Fibroblast of gingiva (primary cell): ENCODE measurements around the gene CBLC.
A peak's percentile ranks its signal among the peaks of the same experiment; 100 is the strongest.
"Not testable (repeated sequence)": the region's sequence is repeated elsewhere in the genome, so short reads cannot be mapped to it uniquely, and the experiment has no call there.

Experiments used
- DNase-seq: peaks from one replicate; pipeline ENCODE4 v3.0.0-alpha.2; 2011; ENCODE audit warnings: low read depth

The CBLC gene

DNA sequence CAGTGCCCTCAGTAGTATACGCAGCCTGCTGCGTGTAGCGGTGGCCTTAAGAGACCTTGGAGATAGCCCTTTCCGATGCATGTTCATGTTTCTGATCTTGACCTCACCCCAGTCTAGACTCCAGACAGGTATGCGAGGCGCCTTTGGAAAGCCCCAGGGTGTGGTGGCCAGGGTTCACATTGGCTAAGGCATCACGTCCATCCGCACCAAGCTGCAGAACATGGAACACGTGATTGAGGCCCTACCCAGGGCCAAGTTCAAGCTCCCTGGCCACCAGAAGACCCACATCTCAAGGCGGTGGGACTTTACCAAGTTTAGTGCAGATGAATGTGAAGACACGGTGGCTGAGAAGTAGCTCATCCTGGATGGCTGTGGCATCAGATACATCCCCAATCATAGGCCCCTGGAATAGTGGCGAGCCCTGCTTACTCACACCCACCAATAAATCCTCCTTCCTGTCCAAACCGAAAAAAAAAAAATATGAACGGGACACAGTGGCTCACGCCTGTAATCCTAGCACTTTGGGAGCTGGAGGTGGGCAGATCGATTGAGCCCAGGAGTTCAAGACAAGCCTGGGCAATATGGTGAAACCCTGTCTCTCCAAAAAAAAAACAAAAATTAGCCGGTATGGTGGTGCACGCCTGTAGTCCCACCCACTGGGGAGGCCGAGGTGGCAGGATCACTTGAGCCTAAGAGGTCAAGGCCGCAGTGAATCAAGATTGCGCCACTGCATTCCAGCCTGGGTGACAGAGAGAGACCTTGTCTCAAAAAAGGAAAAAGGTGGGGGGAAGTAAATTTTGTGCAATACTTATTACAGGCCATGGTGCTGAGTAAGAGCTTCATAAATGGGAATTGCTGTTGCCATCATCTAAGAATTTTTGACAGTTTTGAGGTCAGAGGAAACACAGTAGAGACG is 12.4 kb upstream of the CBLC start:
- no peak for DNase-seq

DNA sequence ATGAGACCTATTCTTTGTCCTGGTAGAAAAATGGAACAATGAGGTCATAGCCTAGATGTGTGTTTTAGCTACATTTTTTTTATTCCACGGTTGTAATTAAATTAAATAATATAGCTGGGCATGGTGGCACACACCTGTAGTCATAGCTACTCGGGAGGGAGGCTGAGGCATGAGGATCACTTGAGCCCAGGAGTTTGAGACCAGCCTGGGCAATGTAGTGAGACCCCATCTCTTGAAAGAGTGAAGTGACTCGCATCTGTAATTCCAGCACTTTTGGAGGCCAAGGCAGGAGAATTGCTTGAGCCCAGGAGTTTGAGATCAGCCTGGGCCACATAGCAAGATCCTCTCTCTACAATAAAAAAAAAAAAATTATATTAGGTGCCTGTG is 11.7 kb upstream of the CBLC start:
- DNase-seq: no peak

DNA sequence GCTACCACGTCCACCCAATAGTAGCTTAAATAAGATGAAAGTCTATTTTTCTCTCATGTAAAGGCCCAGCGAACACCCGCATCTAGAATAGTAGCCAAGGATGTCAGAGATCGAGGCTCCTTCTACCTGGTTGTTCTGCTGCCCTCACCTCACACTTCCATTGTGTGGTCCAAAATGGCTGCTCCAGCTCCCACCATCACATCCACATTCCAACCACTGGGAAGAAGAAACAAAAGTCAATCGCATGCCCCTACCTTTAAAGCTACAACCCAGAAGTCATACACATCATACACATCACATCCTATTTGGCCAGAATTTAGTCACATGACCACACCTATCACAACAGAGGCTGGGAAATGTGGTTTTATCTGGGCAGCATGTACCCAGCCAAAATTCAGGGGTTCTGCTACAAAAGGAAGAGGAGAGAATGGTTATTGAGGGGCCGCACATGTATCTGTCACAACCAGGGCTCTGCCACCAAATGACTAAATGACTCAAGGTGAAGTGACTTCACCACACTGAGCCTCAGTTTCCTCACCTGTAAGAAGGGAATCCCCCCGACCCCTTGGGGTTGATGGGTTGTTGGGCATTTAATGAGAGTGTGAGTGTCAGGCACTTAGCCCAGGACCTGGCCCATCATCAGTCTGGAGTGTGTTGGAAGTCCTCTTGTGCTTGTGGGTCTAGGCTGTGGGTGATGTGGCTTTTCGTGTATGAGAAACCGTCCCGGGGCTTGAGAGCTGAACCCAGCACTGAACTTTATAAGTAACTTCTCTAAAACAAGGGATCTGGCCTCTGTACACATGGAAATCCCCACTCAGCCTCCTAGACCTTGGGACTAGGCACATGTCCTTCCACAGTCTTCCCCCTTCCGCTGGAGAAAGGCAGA is 10.2 kb upstream of the CBLC start:
- no peak for DNase-seq

DNA sequence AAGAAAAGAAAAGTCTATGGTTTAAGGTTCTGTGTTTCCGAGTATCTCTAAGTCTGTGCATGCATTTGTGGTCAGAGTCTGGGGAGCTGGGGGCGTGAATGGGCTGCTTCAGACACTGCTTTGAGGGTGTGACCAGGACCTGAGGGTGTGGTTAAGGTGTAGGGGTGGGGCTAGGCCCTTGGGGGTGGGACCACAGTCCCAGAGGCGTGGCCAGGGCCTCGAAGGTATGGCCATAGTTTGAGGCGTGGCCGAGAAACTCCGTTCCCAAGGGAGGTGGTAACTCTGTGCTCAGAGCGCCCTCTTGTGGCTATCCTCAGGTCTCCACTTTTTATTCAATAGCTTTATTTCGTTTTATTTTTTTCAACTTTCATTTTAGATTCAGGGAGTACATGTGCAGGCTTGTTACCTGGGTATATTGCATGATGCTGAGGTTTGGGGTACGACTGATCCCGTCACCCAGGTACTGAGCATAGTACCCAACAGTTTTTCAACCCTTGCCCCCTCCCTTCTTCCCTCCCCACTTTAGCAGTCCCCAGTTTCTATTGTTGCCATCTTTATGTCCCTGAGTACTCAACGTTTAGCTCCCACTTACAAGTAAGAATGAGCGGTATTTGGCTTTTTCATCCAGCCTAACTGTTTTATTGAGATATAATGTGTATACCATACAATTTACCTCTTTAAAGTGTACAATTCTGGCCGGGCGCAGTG is 7.0 kb upstream of the CBLC start:
- peak; percentile 79 for DNase-seq

DNA sequence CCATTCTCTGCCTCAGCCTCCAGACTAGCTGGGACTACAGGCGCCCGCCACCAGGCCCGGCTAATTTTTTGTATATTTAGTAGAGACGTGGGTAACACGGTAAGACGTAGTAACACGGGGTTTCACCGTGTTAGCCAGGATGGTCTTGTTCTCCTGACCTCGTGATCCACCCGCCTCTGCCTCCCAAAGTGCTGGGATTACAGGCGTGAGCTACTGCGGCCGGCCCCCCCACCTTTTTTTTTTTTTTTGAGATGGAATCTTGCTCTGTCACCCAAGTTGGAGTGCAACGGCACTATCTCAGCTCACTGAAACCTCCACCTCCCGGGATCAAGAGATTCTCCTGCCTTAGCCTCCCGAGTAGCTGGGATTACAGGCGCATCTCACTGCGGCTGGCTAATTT is 5.5 kb upstream of the CBLC start:
- DNase-seq: not testable (repeated sequence)

DNA sequence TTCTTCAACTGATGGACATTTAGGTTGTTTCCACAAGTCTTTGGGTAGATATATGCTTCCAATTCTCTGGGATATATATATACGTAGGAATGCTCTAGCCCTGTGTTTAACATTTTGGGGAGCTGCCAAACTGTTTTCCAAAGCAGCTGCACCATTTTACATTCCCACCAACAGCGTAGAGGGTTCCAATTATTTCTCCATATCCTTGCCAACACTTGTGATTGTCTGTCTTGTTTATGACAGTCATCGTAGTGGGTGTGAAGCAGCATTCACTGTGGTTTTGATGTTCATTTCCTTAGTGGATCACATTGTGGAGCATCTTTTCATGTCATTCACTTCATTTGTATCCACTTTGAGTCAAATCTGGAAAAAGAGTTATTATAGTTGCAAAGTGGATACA is 4.7 kb upstream of the CBLC start:
- DNase-seq: no peak

DNA sequence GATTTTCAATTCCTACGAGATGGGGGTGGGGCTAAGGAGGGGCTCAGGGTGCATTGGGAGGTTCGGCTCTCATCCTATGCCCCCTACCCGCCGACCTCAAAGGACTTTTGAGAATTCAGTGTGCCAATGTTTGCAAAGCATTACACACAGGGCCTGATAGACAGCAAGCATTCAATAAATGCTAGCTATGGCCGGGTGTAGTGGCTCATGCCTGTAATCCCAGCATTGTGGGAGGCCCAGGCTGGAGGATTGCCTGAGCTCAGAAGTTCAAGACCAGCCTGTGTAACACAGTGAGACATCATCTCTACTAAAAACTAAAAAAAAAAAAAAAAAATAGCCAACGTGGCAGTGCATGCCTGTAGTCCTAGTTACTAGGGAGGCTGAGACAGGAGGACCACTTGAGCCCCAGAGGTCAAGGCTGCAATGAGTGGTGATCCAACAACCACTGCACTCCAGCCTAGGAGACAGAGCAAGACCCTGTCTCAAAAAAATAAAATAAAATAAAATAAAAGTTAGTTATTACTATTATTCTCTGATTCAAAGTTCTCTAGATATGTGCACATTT is 1.9 kb upstream of the CBLC start:
- no peak for DNase-seq

DNA sequence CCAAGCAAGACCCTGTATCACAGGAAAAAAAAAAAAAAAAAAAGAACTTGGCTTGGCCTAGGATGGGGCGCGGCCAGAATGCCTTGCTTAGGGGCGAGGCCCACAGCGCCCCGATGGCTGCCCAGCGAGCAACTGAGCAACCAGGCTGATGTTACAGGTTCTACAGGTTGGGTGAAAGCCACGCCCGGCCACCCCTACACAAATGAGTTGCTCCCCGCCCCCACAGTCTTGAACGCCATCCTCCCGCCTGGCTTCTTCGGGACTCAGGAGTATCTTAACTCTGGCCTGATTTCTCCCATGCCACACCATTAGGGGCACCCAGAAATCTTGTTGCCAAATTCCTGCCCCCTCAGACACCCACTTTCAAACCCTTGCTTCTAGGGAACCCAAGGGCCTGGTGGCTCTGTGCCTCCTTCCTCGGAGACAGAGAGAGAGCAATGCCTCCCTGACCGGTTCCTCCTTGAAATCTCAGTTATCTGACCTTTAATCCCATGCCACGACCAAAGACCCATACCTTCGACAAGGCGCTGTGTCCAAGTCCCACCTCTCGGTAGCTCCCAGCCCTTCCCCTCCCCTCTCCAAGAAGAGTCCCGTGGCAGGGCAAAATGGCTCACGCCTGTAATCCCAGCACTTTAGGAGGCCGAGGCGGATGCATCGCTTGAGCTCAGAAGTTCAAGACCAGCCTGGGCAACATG is 1.1 kb upstream of the CBLC start:
- DNase-seq: no peak

DNA sequence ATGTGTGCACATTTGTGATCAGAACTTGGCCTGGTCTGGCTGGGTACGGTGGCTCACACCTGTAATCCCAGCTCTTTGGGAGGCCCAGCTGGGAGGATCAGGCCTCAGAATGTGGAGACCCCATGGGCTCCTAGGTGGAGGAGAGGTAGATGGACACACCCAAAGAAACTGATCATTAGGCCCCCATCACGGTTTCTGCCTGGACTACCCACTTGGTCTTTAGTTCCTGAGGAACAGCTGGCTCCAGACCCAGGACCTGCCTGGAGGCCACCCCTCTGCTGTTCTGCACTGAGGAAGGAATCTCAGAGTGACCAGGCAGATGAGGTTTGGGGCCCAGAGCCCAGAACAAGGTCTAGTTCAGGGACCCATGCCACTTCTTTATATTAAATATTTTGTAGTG is 1.5 kb downstream of the CBLC start:
- DNase-seq: no peak

DNA sequence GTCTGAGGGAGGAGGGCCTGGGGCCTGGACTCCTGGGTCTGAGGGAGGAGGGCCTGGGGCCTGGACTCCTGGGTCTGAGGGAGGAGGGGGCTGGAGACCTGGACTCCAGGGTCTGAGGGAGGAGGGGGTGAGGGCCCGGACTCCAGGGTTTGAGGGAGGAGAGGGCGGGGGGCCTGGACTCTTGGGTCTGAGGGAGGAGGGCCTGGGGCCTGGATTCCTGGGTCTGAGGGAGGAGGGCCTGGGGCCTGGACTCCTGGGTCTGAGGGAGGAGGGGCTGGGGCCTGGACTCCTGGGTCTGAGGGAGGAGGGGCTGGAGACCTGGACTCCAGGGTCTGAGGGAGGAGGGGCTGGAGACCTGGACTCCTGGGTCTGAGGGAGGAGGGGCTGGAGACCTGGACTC is 4.0 kb downstream of the CBLC start:
- not testable (repeated sequence) for DNase-seq

DNA sequence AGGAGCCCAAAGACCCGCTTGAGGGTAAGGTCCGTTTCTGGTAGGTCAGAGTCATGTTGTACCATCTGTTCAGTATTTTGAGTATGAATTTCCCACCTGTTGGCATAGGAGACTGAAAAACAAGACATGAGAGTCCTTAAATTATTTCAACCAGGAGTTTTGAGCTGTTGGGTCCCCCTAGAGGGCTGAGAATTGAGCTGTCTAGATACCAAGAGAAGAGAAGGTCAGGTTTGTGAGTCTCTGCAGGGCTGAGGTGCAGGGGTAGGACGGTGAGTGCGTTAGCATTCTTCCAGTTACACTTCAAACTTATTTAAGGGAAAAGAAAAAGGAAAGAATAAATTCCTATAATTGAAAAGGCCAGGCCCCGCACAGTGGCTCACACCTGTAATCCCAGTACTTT is 5.0 kb downstream of the CBLC start:
- no peak for DNase-seq

DNA sequence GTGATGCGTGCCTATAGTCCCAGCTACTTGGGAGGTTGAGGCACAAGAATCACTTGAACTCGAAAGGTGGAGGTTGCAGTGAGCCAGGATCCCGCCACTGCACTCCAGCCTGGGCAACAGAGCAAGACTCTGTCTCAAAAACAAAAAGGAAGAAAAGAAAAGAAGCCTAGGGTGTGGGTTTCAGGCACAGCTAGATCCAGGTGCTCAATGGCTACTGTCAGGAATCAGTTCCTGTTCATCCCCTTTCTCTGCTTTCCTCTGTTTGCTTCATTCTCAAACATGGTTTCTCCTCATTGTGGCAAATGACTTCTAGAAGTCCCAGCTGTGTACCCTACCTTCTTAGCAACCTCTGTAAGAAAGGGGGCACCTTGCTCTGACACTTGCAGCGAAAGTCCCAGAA is 5.9 kb downstream of the CBLC start:
- no peak for DNase-seq

DNA sequence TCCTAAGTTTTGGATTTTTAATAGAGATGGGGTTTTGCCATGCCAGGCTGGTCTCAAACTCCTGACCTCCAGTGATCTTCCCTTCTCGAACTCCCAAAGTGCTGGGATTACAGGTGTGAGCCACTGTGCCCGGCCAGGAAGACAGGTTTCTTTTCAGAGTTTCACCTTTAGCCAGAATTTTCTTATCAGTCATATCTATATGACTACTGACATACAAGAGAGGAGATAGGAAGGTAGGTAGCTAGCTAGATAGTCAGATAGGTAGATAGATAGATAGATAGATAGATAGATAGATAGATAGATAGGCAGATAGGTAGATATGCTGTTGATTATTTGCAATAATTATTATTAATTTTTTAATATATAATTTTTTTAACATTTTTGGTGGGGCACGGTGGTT is 7.6 kb downstream of the CBLC start:
- DNase-seq: no peak

DNA sequence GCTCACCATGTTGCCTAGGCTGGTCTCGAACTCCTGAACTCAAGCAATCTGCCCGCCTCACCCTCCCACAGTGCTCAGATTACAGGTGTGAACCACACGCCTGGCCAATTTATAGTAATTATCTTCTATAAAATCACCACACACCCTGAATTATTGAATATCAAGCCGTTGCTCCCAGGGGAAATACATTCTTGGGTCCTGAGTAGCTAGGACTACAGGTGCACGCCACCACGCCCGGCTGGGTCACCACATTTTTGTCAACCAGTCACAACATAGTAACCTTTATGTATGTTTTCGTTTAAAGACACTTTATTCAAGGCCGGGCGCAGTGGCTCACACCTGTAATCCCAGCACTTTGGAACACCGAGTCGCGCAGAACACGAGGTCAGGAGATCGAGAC is 8.3 kb downstream of the CBLC start:
- no peak for DNase-seq

DNA sequence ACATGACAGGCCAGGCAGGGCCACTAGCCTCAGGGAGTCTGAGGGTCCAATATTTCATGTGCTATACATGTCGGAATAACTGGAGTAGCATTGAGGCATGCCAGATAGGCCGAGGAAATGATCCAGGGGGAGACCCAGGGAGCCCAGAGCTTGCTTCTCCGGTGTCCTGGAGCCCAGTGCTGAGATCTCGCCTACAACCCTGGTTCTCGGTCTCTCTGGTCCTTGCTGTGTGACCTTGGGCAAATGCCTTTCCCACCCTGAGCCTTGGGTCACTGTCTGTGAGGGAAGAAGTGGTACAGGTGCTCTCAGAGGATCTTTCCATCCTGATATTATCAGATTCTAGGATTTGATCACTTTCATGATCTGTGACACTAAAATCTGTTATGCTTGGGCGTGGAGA is 11.3 kb downstream of the CBLC start:
- DNase-seq: no peak

DNA sequence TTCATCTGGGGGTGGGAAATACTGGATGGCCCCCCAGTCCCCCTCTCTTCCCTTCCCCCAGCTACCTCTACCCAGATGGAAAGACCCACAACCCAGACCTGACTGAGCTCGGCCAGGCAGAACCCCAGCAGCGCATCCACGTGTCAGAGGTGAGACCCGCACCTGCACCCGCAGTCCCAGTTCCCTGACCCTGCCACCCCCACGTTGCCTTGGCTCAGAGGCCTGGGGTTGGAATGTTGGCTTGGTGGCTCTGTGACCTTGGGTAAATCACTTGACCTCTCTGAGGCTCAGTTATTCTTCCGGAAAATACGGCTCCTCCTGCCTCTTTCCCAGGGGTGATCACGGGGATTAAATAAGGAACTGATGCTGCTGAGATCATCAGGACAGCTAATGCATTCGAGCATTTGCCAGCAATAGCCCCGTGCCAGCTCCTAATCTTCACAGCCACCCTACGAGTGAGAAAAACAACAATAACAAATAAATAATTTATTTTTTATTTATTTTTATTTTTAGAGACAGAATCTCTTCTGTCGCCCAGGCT is 12.3 kb downstream of the CBLC start:
- no peak for DNase-seq

DNA sequence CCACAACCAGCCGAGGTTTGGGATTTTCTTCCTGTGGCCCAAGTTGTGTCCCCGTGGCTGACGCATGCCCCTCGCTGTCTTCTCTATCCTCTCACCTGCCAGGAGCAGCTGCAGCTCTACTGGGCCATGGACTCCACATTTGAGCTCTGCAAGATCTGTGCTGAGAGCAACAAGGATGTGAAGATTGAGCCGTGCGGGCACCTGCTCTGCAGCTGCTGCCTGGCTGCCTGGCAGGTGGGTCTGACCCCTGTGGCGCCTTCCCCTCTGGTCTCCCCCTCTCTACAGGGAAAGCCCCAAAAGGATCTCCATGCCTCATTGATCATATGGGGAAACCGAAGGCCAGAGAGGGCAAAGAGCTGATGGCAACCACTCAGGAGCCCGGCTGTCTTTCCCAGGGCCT is 14.6 kb downstream of the CBLC start:
- no peak for DNase-seq

DNA sequence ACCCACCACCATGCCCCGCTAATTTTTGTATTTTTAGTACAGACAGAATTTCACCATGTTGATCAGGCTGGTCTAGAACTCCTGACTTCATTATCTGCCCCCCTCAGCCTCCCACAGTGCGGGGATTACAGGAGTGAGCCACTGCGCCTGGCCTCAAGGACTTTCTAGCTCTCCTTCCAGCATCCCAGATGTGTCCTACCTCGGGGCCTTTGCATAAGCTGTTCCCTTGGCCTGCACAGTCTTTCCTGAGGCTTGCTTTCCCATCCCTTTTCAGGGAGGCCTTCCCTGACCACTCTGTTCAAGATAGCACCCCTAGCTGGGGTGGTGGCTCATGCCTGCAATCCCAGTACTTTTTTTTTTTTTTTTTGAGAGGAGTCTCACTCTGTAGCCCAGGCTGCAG is 16.9 kb downstream of the CBLC start:
- no peak for DNase-seq

DNA sequence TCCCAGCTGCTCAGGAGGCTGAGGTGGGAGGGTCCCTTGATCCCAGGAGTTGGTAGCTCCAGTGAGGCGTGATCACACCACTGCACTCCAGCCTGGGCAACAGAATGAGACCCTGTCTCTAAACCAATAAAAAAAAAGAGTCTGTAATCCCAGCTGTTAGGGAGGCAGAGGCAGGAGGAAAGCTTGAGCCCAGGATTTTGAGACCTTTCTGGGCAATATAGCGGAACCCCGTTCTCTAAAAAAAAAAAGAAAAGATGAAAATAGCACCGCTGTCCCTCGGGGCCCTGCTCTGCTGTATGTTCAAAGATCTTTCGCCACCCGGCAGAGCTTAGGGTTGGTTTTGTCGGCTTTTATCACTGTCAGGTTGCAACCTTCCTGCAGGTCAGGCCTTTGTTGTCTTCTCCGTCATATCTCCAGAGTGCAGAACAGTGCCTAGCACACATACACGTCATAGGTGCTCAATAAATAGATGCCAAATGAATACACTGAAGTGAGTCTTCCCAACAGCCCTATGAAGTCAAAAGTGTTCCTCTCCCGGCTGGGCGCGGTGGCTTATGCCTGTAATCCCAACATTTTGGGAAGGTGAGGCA is 17.8 kb downstream of the CBLC start:
- no peak for DNase-seq

DNA sequence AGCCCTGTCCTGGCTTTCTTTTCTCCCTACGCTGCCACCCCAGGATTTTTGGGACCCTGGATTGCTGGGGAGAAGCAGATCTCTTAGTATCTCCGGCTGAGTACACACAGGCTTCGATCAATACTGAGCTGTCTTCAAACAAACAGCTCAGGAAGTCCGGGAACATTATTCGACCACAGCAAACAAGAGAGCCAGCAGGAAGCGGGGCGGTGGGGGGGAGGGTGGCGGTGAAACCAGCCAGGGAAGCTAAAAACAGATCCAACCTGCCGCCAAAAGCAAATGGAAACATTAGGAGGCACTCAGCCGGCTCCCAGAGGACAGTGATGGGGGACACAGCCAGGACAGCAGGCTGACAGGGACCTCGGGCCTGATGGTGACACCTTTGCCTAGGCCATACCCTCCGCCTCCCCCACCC is 19.0 kb downstream of the CBLC start:
- DNase-seq: no peak
